Astrocyte (in vitro differentiated cells and primary cell): ENCODE results near the gene PIP4K2C. TPM values are rescaled to one million over a fixed set of nuclear protein-coding genes. Genes with fewer than 3 reads are reported as not detected.

Source experiments
- DNase-seq: peaks from one replicate; pipeline ENCODE4 v3.0.0-alpha.2; 2010; ENCODE audit warnings: low read depth
- FAIRE-seq: peaks from 2 replicates; lab custom pipeline; 2011; peaks lifted over from hg19 to GRCh38; lab: Jason Lieb, UNC
- H2AFZ ChIP-seq: 2 replicates; pipeline ENCODE4 v1.6.0; 2012; ENCODE audit warnings: low read depth, low read length, inconsistent platforms
- H3K27ac ChIP-seq: 2 replicates; pipeline ENCODE4 v1.5.1; 2011; ENCODE audit warnings: low read depth, low read length, inconsistent platforms
- H3K27me3 ChIP-seq: 2 replicates; pipeline ENCODE4 v1.6.0; 2011; ENCODE audit warnings: low read length, inconsistent platforms; ENCODE audit not compliant: insufficient read depth
- H3K36me3 ChIP-seq: 2 replicates; pipeline ENCODE4 v1.5.1; 2011; ENCODE audit warnings: low read length, inconsistent platforms; ENCODE audit not compliant: insufficient read depth
- H3K4me1 ChIP-seq: 2 replicates; pipeline ENCODE4 v1.5.1; 2011; ENCODE audit warnings: low read length, inconsistent platforms; ENCODE audit not compliant: insufficient read depth
- H3K4me2 ChIP-seq: 2 replicates; pipeline ENCODE4 v1.6.0; 2012; ENCODE audit warnings: low read length, inconsistent platforms
- H3K4me3 ChIP-seq: 2 replicates; pipeline ENCODE4 v1.5.1; 2011; ENCODE audit warnings: low read depth, mild to moderate bottlenecking, low read length, inconsistent platforms; ENCODE audit not compliant: insufficient read depth
- H3K79me2 ChIP-seq: 2 replicates; pipeline ENCODE4 v1.6.0; 2012; ENCODE audit warnings: mild to moderate bottlenecking, low read length, inconsistent platforms; ENCODE audit not compliant: insufficient read depth
- H3K9ac ChIP-seq: 2 replicates; pipeline ENCODE4 v1.6.0; 2012; ENCODE audit warnings: mild to moderate bottlenecking, low read length, inconsistent platforms
- H3K9me3 ChIP-seq: 2 replicates; pipeline ENCODE4 v1.5.1; 2012; ENCODE audit warnings: low read depth, mild to moderate bottlenecking, low read length, inconsistent platforms; ENCODE audit not compliant: insufficient read depth
- H4K20me1 ChIP-seq: 2 replicates; pipeline ENCODE4 v1.6.0; 2012; ENCODE audit warnings: low read length, inconsistent platforms; ENCODE audit not compliant: insufficient read depth
- H3K27ac Mint-ChIP-seq: one replicate; pipeline ENCODE4 v1.8.0; 2021; ENCODE audit warnings: mild to moderate bottlenecking, mixed read lengths; ENCODE audit not compliant: unreplicated experiment
- H3K27me3 Mint-ChIP-seq: one replicate; pipeline ENCODE4 v1.8.0; 2021; ENCODE audit warnings: low read depth, mixed read lengths; ENCODE audit not compliant: unreplicated experiment
- H3K36me3 Mint-ChIP-seq: one replicate; pipeline ENCODE4 v1.8.0; 2021; ENCODE audit warnings: low read depth, mixed read lengths; ENCODE audit not compliant: unreplicated experiment
- H3K4me1 Mint-ChIP-seq: one replicate; pipeline ENCODE4 v1.8.0; 2021; ENCODE audit warnings: low read depth, mixed read lengths; ENCODE audit not compliant: unreplicated experiment
- H3K4me3 Mint-ChIP-seq: one replicate; pipeline ENCODE4 v1.8.0; 2021; ENCODE audit warnings: mild to moderate bottlenecking, moderate library complexity, mixed read lengths; ENCODE audit not compliant: unreplicated experiment
- H3K9me3 Mint-ChIP-seq: one replicate; pipeline ENCODE4 v1.8.0; 2021; ENCODE audit warnings: mild to moderate bottlenecking, mixed read lengths; ENCODE audit not compliant: unreplicated experiment
- EZH2 ChIP-seq: IDR thresholded peaks from 2 replicates; pipeline ENCODE4 v1.6.1; 2012; ENCODE audit warnings: mild to moderate bottlenecking, low read length, inconsistent platforms; ENCODE audit not compliant: insufficient read depth
- total RNA-seq: library from RNA; stranded (reverse); gene quantifications from 2 replicates; pipeline ENCODE4 v1.2.1, GENCODE V29; 2021
- TF ChIP-seq, protein P1 (sequence below): IDR thresholded peaks from 2 replicates; pipeline ENCODE4 v1.5.1; 2011; ENCODE audit warnings: low read depth, mild to moderate bottlenecking, inconsistent platforms, low read length, moderate library complexity; ENCODE audit not compliant: insufficient read depth

Gene PIP4K2C
- total RNA-seq, 1 donor from 2014 or later = 43.3 TPM

DNA sequence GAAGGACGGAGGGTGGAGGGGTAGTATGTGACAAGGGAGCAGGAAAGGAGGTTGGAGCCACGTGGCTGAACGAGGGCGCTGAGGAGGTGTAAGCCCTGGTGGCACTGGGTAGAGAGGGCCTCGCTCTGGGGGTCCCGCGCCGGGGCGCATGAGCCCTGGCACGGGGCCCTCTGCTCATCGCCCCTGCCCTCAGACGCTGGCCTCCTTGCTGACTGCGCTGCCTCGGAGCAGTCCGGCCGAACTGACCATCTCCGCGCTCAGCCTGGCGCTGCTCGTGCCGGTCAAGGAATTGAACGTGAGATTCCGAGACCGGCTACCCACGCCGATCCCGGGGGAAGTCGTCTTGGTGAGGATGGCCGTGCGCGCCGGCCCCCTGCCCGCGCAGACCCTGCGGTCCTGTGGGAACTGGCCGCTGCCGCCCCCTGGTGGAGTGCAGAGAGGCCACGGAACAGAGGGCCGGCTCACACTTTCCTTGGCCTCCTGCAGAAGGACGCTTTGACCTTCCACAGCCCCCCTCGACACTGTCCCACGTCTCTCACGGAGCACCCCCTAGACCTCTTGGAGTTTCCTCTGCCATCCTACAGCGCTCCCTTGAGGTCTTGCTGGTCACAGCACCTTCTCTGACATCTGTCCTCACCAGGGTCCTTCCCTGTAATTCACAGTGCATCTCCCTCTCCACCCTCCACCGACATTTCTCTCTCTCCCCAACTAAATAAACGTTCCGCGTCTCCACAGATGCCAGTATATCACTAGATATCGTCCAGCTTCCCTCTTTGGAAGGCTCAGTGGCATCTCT lies 30.7 kb downstream of the PIP4K2C start:
- H3K27me3 ChIP-seq = peaks cover 72% of the 10 kb centered on the region
- H3K9ac ChIP-seq = peak overlapping the region; percentile 26
- Mint-ChIP-seq H3K27me3 (peaks cover 96% of the 10 kb centered on the region), H3K27ac (no peak overlapping the region), H3K4me3 (peak overlapping the region; percentile 78), H3K9me3 (peaks cover 9% of the 10 kb centered on the region), H3K4me1 (peaks cover 5% of the 10 kb centered on the region), H3K36me3 (peaks cover 42% of the 10 kb centered on the region)
- H3K4me2 ChIP-seq = peak overlapping the region; percentile 91
- DNase-seq (no peak), FAIRE-seq (no peak)
- H3K79me2 ChIP-seq = no peaks in the 10 kb centered on the region
- peak overlapping the region; percentile 36 for H3K4me3 ChIP-seq
- H2AFZ ChIP-seq = peak overlapping the region; percentile 67
- no peaks in the 10 kb centered on the region for H3K36me3 ChIP-seq
- H3K9me3 ChIP-seq = no peaks in the 10 kb centered on the region
- peaks cover 22% of the 10 kb centered on the region for H4K20me1 ChIP-seq
- no peak overlapping the region for H3K27ac ChIP-seq
- no peak for TF ChIP-seq EZH2
- TF ChIP-seq, protein P1, sequence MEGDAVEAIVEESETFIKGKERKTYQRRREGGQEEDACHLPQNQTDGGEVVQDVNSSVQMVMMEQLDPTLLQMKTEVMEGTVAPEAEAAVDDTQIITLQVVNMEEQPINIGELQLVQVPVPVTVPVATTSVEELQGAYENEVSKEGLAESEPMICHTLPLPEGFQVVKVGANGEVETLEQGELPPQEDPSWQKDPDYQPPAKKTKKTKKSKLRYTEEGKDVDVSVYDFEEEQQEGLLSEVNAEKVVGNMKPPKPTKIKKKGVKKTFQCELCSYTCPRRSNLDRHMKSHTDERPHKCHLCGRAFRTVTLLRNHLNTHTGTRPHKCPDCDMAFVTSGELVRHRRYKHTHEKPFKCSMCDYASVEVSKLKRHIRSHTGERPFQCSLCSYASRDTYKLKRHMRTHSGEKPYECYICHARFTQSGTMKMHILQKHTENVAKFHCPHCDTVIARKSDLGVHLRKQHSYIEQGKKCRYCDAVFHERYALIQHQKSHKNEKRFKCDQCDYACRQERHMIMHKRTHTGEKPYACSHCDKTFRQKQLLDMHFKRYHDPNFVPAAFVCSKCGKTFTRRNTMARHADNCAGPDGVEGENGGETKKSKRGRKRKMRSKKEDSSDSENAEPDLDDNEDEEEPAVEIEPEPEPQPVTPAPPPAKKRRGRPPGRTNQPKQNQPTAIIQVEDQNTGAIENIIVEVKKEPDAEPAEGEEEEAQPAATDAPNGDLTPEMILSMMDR = peak; percentile 59
- peaks cover 9% of the 10 kb centered on the region for H3K4me1 ChIP-seq

DNA sequence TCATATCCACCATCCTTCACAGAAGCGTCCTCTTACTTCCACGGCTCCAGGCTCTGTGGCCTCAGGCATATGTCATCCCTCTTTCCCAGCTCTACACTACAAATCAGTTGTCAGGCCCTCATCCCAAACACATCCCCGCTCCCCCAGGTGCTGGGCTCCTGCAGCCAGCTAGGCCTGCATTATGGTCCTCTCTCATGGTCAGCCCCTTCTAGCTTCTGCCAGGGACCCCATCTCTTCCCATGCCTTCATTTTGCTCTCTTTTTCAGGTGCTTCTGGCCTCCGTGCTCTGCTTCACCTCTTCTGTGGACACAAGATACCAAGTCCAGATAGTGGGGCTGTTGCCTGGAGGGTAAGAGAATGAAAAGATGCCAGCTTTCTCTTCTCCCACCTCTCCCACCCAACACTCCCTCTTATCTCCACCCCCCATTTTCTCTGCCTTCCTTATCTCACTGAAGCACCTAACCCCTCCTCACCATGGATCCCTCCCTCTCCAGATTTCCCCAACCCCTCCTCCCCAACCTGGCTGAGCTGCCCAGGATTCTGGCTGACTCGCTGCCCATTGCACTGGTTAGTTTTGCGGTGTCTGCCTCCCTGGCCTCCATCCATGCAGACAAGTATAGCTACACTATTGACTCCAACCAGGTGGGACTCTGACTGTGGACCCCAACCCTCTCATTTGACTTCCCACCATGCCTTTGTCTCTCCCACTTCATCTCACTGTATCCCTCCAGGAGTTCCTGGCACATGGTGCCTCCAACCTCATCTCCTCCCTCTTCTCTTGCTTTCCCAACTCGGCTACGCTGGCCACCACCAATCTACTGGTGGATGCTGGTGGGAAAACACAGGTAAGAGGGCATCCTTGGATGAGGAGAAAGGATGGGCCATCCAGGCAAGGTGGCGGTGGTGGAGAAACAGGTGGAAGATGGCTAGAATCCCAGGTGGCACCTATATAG lies 31.6 kb downstream of the PIP4K2C start:
- Histone ChIP-seq H3K27me3 (peaks cover 76% of the 10 kb centered on the region), H3K79me2 (no peaks in the 10 kb centered on the region), H4K20me1 (peaks cover 21% of the 10 kb centered on the region), H3K27ac (no peak overlapping the region), H3K4me1 (peaks cover 9% of the 10 kb centered on the region), H3K4me3 (no peak overlapping the region), H3K36me3 (no peaks in the 10 kb centered on the region), H3K9me3 (no peaks in the 10 kb centered on the region), H3K4me2 (peak overlapping the region; percentile 91), H3K9ac (no peak overlapping the region), H2AFZ (no peak overlapping the region)
- H3K4me1 Mint-ChIP-seq = peaks cover 3% of the 10 kb centered on the region
- H3K36me3 Mint-ChIP-seq = peaks cover 41% of the 10 kb centered on the region
- H3K9me3 Mint-ChIP-seq = peaks cover 9% of the 10 kb centered on the region
- FAIRE-seq (no peak), DNase-seq (no peak)
- peaks cover 93% of the 10 kb centered on the region for H3K27me3 Mint-ChIP-seq
- no peak overlapping the region for H3K4me3 Mint-ChIP-seq
- TF ChIP-seq, protein P1 = no peak
- no peak for TF ChIP-seq EZH2
- H3K27ac Mint-ChIP-seq = no peak overlapping the region
